Fibroblast of lung (primary cell): ENCODE results near the gene HOXA13. TPM values are rescaled to one million over a fixed set of nuclear protein-coding genes. Genes with fewer than 3 reads are reported as not detected.

Experiments
- DNase-seq, 2 donors: peaks; one replicate each; pipeline versions ENCODE4 v3.0.0 to v3.0.0-alpha.2; 2010; ENCODE audit warnings: low read depth in 2 of 2
- H2AFZ ChIP-seq: 2 replicates; pipeline ENCODE4 v1.5.1; 2012; ENCODE audit warnings: low read length, control low read depth, inconsistent platforms
- H3K27ac ChIP-seq: 2 replicates; pipeline ENCODE4 v1.5.1; 2011; ENCODE audit warnings: low read length, control low read depth; ENCODE audit not compliant: insufficient read depth
- H3K27me3 ChIP-seq: 2 replicates; pipeline ENCODE4 v1.5.1; 2011; ENCODE audit warnings: mild to moderate bottlenecking, low read length; ENCODE audit not compliant: control insufficient read depth, insufficient read depth
- H3K36me3 ChIP-seq: 2 replicates; pipeline ENCODE4 v1.5.1; 2011; ENCODE audit warnings: low read length; ENCODE audit not compliant: control insufficient read depth, insufficient read depth
- H3K4me1 ChIP-seq: 2 replicates; pipeline ENCODE4 v1.5.1; 2011; ENCODE audit warnings: low read length; ENCODE audit not compliant: control insufficient read depth, insufficient read depth; ENCODE audit errors: extremely low read depth
- H3K4me2 ChIP-seq: 2 replicates; pipeline ENCODE4 v1.5.1; 2011; ENCODE audit warnings: low read length, control low read depth; ENCODE audit not compliant: insufficient read depth; ENCODE audit errors: extremely low read depth
- H3K4me3 ChIP-seq, 4 experiments: fragments of 200-600 bp in 1 of 4; sonication (generic) in 1 of 4; replicated peaks in 1 of 4; 2 replicates each; pipeline ENCODE4 v1.5.1; 2011 to 2016; ENCODE audit warnings: low read length in 4 of 4, low read depth in 3 of 4, mild to moderate bottlenecking in 3 of 4, control low read depth in 2 of 4, inconsistent platforms in 1 of 4, mixed read lengths in 1 of 4; ENCODE audit not compliant: insufficient read depth in 1 of 4; ENCODE audit errors: control extremely low read depth in 1 of 4
- H3K79me2 ChIP-seq: 2 replicates; pipeline ENCODE4 v1.5.1; 2012; ENCODE audit warnings: mild to moderate bottlenecking, low read length, inconsistent platforms; ENCODE audit not compliant: control insufficient read depth, insufficient read depth
- H3K9ac ChIP-seq: 2 replicates; pipeline ENCODE4 v1.5.1; 2011; ENCODE audit warnings: mild to moderate bottlenecking, low read length, control low read depth; ENCODE audit not compliant: insufficient read depth
- H3K9me3 ChIP-seq: 2 replicates; pipeline ENCODE4 v1.5.1; 2012; ENCODE audit warnings: low read depth, low read length; ENCODE audit not compliant: control insufficient read depth, insufficient read depth
- H4K20me1 ChIP-seq: 2 replicates; pipeline ENCODE4 v1.5.1; 2011; ENCODE audit warnings: low read length; ENCODE audit not compliant: control insufficient read depth, insufficient read depth; ENCODE audit errors: extremely low read depth
- CTCF ChIP-seq, 2 donors: IDR thresholded peaks in 1 of 2; conservative IDR thresholded peaks in 1 of 2; 1 replicate in 1 of 2; 2 replicates in 1 of 2; pipeline ENCODE4 v1.5.1; 2011 to 2012; ENCODE audit warnings: low read length in 2 of 2, control low read depth in 1 of 2, inconsistent platforms in 1 of 2, low read depth in 1 of 2, mild to moderate bottlenecking in 1 of 2
- EZH2 ChIP-seq: IDR thresholded peaks from 2 replicates; pipeline ENCODE4 v1.5.1; 2012; ENCODE audit warnings: low read length, control low read depth, mild to moderate bottlenecking; ENCODE audit errors: missing control alignments
- polyA plus RNA-seq, 2 donors: library from polyadenylated mRNA; depleted of rRNA in 1 of 2; stranded (reverse) in 1 of 2; unstranded in 1 of 2; fragments of >200 nt; gene quantifications; 2 replicates each; pipeline ENCODE4 v1.2.1, GENCODE V29; 2011 to 2012; ENCODE audit warnings: missing spikeins in 1 of 2
- total RNA-seq: library from RNA; depleted of rRNA; stranded (reverse); fragments of >200 nt; gene quantifications from 2 replicates; pipeline ENCODE4 v1.2.1, GENCODE V29; 2014

The HOXA13 gene
- total and polyA plus RNA-seq, 2 donors (not counting 1 experiment from before 2014, with no cell fraction given) = not detected

- no peaks in the 10 kb centered on the region for H3K9me3 ChIP-seq
- no peak overlapping the region for H3K9ac ChIP-seq
- no peaks in the 10 kb centered on the region for H3K4me1 ChIP-seq
- DNase-seq = no peak
- no peak overlapping the region for H3K4me2 ChIP-seq
- no peaks in the 10 kb centered on the region for H4K20me1 ChIP-seq
- peaks cover 51% of the 10 kb centered on the region for H3K27me3 ChIP-seq
- H2AFZ ChIP-seq = no peak overlapping the region
- no peak overlapping the region for H3K27ac ChIP-seq
- H3K79me2 ChIP-seq = no peaks in the 10 kb centered on the region
- no peak overlapping the region for H3K4me3 ChIP-seq
- TF ChIP-seq CTCF (conservative IDR thresholded peaks at IDR 0.05 in 1 of 2, IDR thresholded peaks at IDR 0.05 in 1 of 2; ENCODE audit: low read depth in 1 of 2, low read length in 2 of 2) (no peak), EZH2 (no peak)
- no peaks in the 10 kb centered on the region for H3K36me3 ChIP-seq
Measured at GRCh38 chr7:27176962-27177794, 22.7 kb downstream of the HOXA13 start.

- H3K9me3 ChIP-seq = no peaks in the 10 kb centered on the region
- H3K9ac ChIP-seq = no peak overlapping the region
- TF ChIP-seq CTCF (conservative IDR thresholded peaks at IDR 0.05 in 1 of 2, IDR thresholded peaks at IDR 0.05 in 1 of 2; ENCODE audit: low read depth in 1 of 2, low read length in 2 of 2) (no peak), EZH2 (no peak)
- no peak overlapping the region for H3K27ac ChIP-seq
- no peak overlapping the region for H3K4me3 ChIP-seq
- no peak overlapping the region for H2AFZ ChIP-seq
- H3K4me1 ChIP-seq = no peaks in the 10 kb centered on the region
- H3K4me2 ChIP-seq = no peak overlapping the region
- no peaks in the 10 kb centered on the region for H3K79me2 ChIP-seq
- H3K27me3 ChIP-seq = peaks cover 52% of the 10 kb centered on the region
- no peak for DNase-seq
- no peaks in the 10 kb centered on the region for H4K20me1 ChIP-seq
- H3K36me3 ChIP-seq = no peaks in the 10 kb centered on the region
Measured at GRCh38 chr7:27176524-27176845, 23.4 kb downstream of the HOXA13 start.

GRCh38 chr7:27175626-27176523 is 24.0 kb downstream of the HOXA13 start:
- Histone ChIP-seq H3K4me2 (no peak overlapping the region), H3K9ac (no peak overlapping the region), H3K27ac (no peak overlapping the region), H3K36me3 (no peaks in the 10 kb centered on the region), H3K27me3 (peaks cover 57% of the 10 kb centered on the region), H4K20me1 (no peaks in the 10 kb centered on the region), H2AFZ (no peak overlapping the region), H3K4me1 (no peaks in the 10 kb centered on the region), H3K4me3 (no peak overlapping the region), H3K9me3 (no peaks in the 10 kb centered on the region), H3K79me2 (no peaks in the 10 kb centered on the region)
- no peak for DNase-seq
- TF ChIP-seq CTCF (conservative IDR thresholded peaks at IDR 0.05 in 1 of 2, IDR thresholded peaks at IDR 0.05 in 1 of 2; ENCODE audit: low read depth in 1 of 2, low read length in 2 of 2) = no peak
- TF ChIP-seq EZH2 = no peak
